K562 treated with DMSO at 1 percent for 24 hours (cell line): Measurements from ENCODE around the gene GNG8. TPM values are rescaled to one million over a fixed set of nuclear protein-coding genes. Genes with fewer than 3 reads are reported as not detected.

Experiments
- total RNA-seq: library from RNA; unstranded; fragments of 300-600 nt; gene quantifications from 2 replicates; pipeline ENCODE4 v1.2.3, GENCODE V29; 2022; ENCODE audit warnings: low read depth; ENCODE audit not compliant: insufficient read depth

Gene GNG8
- not detected in 2 replicates for total RNA-seq

DNA sequence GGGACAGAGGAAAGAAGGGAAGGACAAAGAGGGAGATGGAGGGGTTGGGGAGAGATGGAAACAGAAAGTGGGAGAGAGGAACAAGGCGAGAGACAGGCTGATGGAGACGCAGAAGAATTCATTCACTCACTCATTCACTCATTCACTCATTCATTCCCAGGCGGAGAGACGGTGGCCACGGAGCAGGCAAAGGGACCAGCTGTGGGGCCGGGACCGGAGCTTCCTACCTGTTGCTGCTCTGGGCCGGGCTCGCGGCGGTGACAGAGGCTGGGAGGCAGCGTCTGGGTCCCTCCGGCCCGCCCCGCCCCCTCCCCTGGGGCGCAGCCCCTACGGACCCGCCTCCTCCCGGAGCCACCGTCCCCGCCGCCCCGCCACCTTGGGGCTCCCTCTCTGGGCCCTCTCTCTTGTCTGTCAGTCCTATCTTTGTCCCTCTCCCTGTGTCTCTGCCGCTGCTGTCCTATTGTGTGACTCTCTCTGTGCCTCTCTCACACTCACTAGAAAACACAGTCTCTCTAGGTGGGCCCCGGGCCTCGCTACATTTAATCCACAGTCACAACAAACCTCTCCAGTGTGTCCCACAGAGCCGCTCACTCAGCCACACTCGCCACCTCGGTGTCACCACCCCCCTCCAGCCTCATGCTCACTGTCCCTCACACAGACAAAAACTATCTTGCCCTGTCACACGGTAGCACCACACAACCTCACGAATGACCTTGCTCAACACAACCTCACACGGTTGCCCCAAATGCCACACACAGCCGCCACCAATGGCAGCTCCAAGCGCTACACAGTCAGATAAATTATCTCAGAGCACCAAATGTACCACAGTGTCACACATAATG lies at the start of gene GNG8:
Gene GNG8 (minus strand): TSS at position 283 of the 842 bp plus-strand sequence. CDS start 1,520 bp downstream, outside the sequence.

DNA sequence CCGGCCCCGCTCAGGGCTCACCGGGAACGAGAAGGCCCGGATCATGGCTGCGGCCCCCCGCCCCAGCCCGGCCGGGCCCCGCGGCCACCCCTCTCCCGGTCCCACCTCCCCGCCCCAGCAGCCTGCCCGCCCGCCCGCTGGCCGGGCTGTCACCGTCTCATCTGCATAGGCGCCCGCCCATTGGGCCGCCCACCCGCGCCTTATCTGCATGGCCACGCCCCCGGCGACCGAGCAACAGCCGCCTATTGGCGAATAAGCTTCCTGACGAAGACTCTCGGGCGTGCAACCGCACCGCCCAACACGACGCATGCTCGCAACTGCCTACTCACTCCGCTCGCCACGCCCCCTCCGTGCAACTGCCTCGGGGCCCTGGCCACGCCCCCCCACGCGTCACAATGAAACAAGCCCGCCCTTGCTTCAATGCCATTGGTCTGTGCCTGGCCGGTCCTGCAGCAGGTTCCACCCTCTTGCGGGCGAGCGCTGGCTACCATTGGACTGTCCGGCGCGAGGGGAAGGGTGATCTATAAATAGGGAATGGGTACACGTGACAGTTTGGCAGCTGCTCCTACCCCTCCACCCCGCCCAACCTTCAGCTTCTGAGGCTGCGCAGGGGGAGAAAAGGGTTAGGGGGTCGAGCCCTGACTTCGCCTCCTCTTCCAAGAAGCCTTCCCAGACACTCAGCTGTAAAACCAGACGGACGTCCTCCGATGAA lies 25.2 kb upstream of the GNG8 start, which contains the start of gene DACT3:
Gene DACT3 (minus strand): TSS at position 163 of the 712 bp plus-strand sequence. CDS start 118 bp downstream, at position 45.

GRCh38 chr19:46624958-46625661 lies 10.9 kb downstream of the GNG8 start, which contains the start of gene PTGIR:
TSS of gene PTGIR (minus strand) at chr19:46625089. CDS start at chr19:46624225, 864 bp downstream.

DNA sequence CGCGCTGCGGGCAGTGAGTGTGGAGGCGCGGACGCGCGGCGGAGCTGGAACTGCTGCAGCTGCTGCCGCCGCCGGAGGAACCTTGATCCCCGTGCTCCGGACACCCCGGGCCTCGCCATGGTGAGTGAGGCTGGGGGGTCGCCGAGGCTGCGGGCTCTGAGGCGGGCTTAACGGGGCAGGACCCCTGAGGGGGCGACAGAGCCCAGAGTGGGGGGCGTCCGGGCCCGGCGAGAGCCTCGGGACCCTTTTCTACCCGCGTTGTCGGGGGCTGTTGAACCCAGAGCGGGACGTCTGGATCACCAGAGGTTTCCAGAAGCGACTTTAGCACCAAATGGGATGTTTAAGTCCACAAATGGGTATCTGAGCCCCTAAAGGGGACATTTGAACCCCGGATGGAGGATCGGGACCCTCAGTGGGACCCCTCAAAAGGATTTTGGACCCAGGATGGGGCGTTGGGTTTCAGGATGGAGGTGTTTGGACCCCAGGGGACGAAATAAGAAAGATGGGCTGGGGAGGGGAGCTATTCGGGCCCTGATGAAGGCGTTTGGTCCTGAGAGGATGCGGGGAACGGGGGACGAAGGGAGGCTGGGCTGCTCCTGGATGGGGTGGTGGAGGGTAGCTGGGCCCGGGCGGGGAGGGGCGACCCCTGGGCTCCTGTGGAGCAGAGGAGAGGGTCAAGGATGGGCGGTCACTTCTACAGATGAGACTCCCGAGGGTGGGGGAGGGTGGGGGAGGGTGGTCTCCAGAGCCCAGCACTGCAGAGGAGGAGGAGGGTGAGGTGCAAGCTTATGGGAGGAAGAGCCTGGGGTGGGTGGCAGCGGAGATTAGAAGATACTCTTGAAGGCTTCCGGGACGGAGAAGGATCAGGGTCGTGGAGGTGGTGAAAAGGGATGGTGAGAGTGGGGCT lies 34.4 kb downstream of the GNG8 start, which contains the start of gene CALM3:
Gene CALM3 (plus strand): TSS at position 13 of the 907 bp plus-strand sequence. CDS start 105 bp downstream, at position 118.

Other genes starting within 250 kb of the GNG8 start
- gene CCDC8, start 222.6 kb downstream of the GNG8 start, total RNA-seq, result 14.2 and 14.4 TPM in 2 replicates
- gene PNMA8C, start 207.3 kb downstream of the GNG8 start, total RNA-seq, result not detected in 2 replicates
- 16.6 and 17.2 TPM in 2 replicates for gene PNMA8A, start 164.6 kb downstream of the GNG8 start, total RNA-seq
- gene PNMA8B, start 140.3 kb downstream of the GNG8 start, total RNA-seq, result not detected in 2 replicates
- 359 and 376 TPM in 2 replicates for gene CALM3, start 34.9 kb downstream of the GNG8 start, total RNA-seq
- gene PTGIR, start 11.1 kb downstream of the GNG8 start, total RNA-seq, result not detected in 2 replicates
- gene DACT3, start 25.0 kb upstream of the GNG8 start, total RNA-seq, result 5.0 and 5.6 TPM in 2 replicates
- gene PRKD2, start 80.9 kb upstream of the GNG8 start, total RNA-seq, result 79.6 and 82.6 TPM in 2 replicates
- 66.9 and 77.4 TPM in 2 replicates for gene FKRP, start 109.9 kb upstream of the GNG8 start, total RNA-seq
- 98.4 and 113 TPM in 2 replicates for gene STRN4, start 110.2 kb upstream of the GNG8 start, total RNA-seq
- 618 and 623 TPM in 2 replicates for gene SLC1A5, start 152.4 kb upstream of the GNG8 start, total RNA-seq
- 459 and 462 TPM in 2 replicates for gene AP2S1, start 214.6 kb upstream of the GNG8 start, total RNA-seq
- gene ARHGAP35, start 224.8 kb upstream of the GNG8 start, total RNA-seq, result 29.9 and 30.3 TPM in 2 replicates